Measurements from ENCODE around the gene RAD51.

DNA sequence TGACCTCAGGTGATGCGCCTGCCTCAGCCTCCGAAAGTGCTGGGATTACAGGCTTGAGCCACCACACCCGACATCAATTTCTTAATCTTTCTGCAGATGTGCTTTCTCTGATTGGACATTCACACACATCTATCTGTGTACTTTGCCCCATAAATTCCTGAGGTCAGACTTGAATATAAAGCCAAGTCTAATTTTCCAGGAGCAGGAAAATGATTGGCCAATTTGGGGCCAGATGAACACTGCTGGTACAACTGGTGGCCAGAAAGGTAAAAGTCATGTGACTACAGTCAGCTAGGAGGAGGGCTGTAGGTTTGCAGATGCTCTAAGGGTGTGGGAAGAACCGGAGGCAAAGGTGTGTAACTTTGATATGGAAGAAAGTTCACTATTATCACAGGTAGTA, 3.2 kb upstream of the RAD51 start:
- TF ChIP-seq MXI1 (conservative IDR thresholded peaks at IDR 0.05; ENCODE audit: poor library complexity, severe bottlenecking) (no peak), POLR2AphosphoS5 (IDR thresholded peaks at IDR 0.05) (no peak), RAD21 (conservative IDR thresholded peaks at IDR 0.05) (no peak), TAF1 (IDR thresholded peaks at IDR 0.05; ENCODE audit: low read depth) (no peak), EZH2 (IDR thresholded peaks at IDR 0.05; ENCODE audit: borderline replicate concordance, insufficient read depth, low read length, poor library complexity, severe bottlenecking) (no peak)
- TF ChIP-seq, protein P1, sequence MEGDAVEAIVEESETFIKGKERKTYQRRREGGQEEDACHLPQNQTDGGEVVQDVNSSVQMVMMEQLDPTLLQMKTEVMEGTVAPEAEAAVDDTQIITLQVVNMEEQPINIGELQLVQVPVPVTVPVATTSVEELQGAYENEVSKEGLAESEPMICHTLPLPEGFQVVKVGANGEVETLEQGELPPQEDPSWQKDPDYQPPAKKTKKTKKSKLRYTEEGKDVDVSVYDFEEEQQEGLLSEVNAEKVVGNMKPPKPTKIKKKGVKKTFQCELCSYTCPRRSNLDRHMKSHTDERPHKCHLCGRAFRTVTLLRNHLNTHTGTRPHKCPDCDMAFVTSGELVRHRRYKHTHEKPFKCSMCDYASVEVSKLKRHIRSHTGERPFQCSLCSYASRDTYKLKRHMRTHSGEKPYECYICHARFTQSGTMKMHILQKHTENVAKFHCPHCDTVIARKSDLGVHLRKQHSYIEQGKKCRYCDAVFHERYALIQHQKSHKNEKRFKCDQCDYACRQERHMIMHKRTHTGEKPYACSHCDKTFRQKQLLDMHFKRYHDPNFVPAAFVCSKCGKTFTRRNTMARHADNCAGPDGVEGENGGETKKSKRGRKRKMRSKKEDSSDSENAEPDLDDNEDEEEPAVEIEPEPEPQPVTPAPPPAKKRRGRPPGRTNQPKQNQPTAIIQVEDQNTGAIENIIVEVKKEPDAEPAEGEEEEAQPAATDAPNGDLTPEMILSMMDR (IDR thresholded peaks at IDR 0.05; ENCODE audit: poor library complexity, severe bottlenecking) = no peak
- TF ChIP-seq, protein P2, sequence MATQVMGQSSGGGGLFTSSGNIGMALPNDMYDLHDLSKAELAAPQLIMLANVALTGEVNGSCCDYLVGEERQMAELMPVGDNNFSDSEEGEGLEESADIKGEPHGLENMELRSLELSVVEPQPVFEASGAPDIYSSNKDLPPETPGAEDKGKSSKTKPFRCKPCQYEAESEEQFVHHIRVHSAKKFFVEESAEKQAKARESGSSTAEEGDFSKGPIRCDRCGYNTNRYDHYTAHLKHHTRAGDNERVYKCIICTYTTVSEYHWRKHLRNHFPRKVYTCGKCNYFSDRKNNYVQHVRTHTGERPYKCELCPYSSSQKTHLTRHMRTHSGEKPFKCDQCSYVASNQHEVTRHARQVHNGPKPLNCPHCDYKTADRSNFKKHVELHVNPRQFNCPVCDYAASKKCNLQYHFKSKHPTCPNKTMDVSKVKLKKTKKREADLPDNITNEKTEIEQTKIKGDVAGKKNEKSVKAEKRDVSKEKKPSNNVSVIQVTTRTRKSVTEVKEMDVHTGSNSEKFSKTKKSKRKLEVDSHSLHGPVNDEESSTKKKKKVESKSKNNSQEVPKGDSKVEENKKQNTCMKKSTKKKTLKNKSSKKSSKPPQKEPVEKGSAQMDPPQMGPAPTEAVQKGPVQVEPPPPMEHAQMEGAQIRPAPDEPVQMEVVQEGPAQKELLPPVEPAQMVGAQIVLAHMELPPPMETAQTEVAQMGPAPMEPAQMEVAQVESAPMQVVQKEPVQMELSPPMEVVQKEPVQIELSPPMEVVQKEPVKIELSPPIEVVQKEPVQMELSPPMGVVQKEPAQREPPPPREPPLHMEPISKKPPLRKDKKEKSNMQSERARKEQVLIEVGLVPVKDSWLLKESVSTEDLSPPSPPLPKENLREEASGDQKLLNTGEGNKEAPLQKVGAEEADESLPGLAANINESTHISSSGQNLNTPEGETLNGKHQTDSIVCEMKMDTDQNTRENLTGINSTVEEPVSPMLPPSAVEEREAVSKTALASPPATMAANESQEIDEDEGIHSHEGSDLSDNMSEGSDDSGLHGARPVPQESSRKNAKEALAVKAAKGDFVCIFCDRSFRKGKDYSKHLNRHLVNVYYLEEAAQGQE (IDR thresholded peaks at IDR 0.05; ENCODE audit: borderline replicate concordance) = no peak

Data from neural cell (in vitro differentiated cells).